Thyroid gland (tissue), 4 donors: ENCODE results near the gene FAM120B. TPM values are rescaled to one million over a fixed set of nuclear protein-coding genes. Genes with fewer than 3 reads are reported as not detected.
A peak's percentile ranks its signal among the peaks of the same experiment; 100 is the strongest.

ENCODE experiments used
- DNase-seq, 2 donors: peaks; one replicate each; pipeline ENCODE4 v3.0.0-alpha.2; 2019
- H3K27ac ChIP-seq, 3 donors: fragments of 200-600 bp; sonication (generic); 1 replicate in 2 of 3; 2 replicates in 1 of 3; pipeline ENCODE4 v1.5.1; 2016 to 2019; ENCODE audit warnings: mild to moderate bottlenecking in 1 of 3, moderate library complexity in 1 of 3
- H3K27me3 ChIP-seq: fragments of 200-600 bp; sonication (generic); one replicate; pipeline ENCODE4 v1.5.1; 2019
- H3K36me3 ChIP-seq, 2 donors: fragments of 200-600 bp; sonication (generic); one replicate each; pipeline ENCODE4 v1.5.1; 2016 to 2019
- H3K4me1 ChIP-seq, 2 donors: fragments of 200-600 bp; sonication (generic); one replicate each; pipeline ENCODE4 v1.5.1; 2017 to 2019
- H3K4me3 ChIP-seq, 3 donors: fragments of 200-600 bp; sonication (generic); replicated peaks in 1 of 3; 1 replicate in 2 of 3; 2 replicates in 1 of 3; pipeline ENCODE4 v1.5.1; 2016; ENCODE audit warnings: mild to moderate bottlenecking in 1 of 3
- H3K9me3 ChIP-seq: fragments of 200-600 bp; sonication (generic); one replicate; pipeline ENCODE4 v1.5.1; 2017
- CTCF ChIP-seq, 6 experiments: fragments of 200-600 bp in 3 of 6; fragments of 450-650 bp in 3 of 6; sonication (generic) in 3 of 6; IDR thresholded peaks; one replicate each; pipeline ENCODE4 v1.5.1; 2016 to 2019; ENCODE audit warnings: antibody characterized with exemption in 6 of 6, mild to moderate bottlenecking in 2 of 6, inconsistent platforms in 1 of 6, moderate library complexity in 1 of 6
- POLR2A ChIP-seq, 2 donors: fragments of 450-650 bp; IDR thresholded peaks; one replicate each; pipeline ENCODE4 v1.6.1; 2017; ENCODE audit warnings: antibody characterized with exemption in 2 of 2, mild to moderate bottlenecking in 2 of 2, moderate library complexity in 1 of 2
- WGBS, 2 donors: methylation state at CpG; one replicate each; pipeline ENCODE4 v1.1.5; 2017; 5-methylcytosine and 5-hydroxymethylcytosine counted together
- intact Hi-C: fragments of 100-400 bp; cut with DNase I; formaldehyde crosslinking; loops from one replicate; pipeline ENCODE4 v1.15.1; 2023
- total RNA-seq, 4 donors: library from RNA; depleted of rRNA; stranded (reverse); fragments of >200 nt; gene quantifications; one replicate each; pipeline ENCODE4 v1.2.3, GENCODE V29; 2016

The FAM120B gene
- 10 to 100 TPM; 26.9 to 38.4 (median 27.7) TPM for total RNA-seq

- 0% methylated on average over 4 to 9 of the region's 97 CpGs for WGBS, 2 donors
- intact Hi-C loops, result no loop called here
- H3K27me3 ChIP-seq, result no peaks in the 10 kb centered on the region
- DNase-seq, result peak; percentile 97 to 98
- H3K9me3 ChIP-seq, result no peaks in the 10 kb centered on the region
- peaks cover 26 to 30% of the 10 kb centered on the region in 2 donors for H3K4me1 ChIP-seq
- peak within 1 kb of the TSS; percentile 49 to 87 (median 84) for H3K4me3 ChIP-seq
- H3K27ac ChIP-seq, result peak within 1 kb of the TSS; percentile 66 to 84 (median 82)
- no peaks in the 10 kb centered on the region for H3K36me3 ChIP-seq
- TF ChIP-seq POLR2A (IDR thresholded peaks at IDR 0.05) (peak in 1 of 2 donors; percentile 90), CTCF (IDR thresholded peaks at IDR 0.05) (no peak)
These were observed at the start of gene FAM120B for GRCh38 chr6:170306324-170307079. Gene FAM120B (plus strand): TSS chr6:170306758. CDS start chr6:170317391, 10,633 bp downstream.

- Histone ChIP-seq H3K4me1 (no peaks in the 10 kb centered on the region), H3K4me3 (no peak overlapping the region), H3K27ac (no peak overlapping the region), H3K9me3 (no peaks in the 10 kb centered on the region), H3K36me3 (no peaks in the 10 kb centered on the region), H3K27me3 (no peaks in the 10 kb centered on the region)
- no peak for DNase-seq
- TF ChIP-seq POLR2A (IDR thresholded peaks at IDR 0.05) (no peak), CTCF (IDR thresholded peaks at IDR 0.05) (no peak)
- 86 to 94% methylated on average over 4 of the region's 4 CpGs for WGBS, 2 donors
- intact Hi-C loops, result no loop called here
These were observed 49.2 kb upstream of the FAM120B start for GRCh38 chr6:170257376-170257775.

- WGBS, 2 donors, result 88 to 94% methylated on average over 6 of the region's 6 CpGs
- DNase-seq, result no peak
- Histone ChIP-seq H3K4me1 (no peaks in the 10 kb centered on the region), H3K36me3 (no peaks in the 10 kb centered on the region), H3K9me3 (no peaks in the 10 kb centered on the region), H3K27ac (no peak overlapping the region), H3K4me3 (no peak overlapping the region), H3K27me3 (no peaks in the 10 kb centered on the region)
- no peak for TF ChIP-seq CTCF (IDR thresholded peaks at IDR 0.05)
- no peak for TF ChIP-seq POLR2A (IDR thresholded peaks at IDR 0.05)
- intact Hi-C loops, result no loop called here
These were observed 48.2 kb upstream of the FAM120B start for GRCh38 chr6:170258407-170258806.

- DNase-seq, result no peak
- no peaks in the 10 kb centered on the region for H3K4me1 ChIP-seq
- H3K9me3 ChIP-seq, result no peaks in the 10 kb centered on the region
- WGBS, 2 donors, result 74 to 79% methylated on average over 5 of the region's 5 CpGs
- TF ChIP-seq CTCF (IDR thresholded peaks at IDR 0.05) (no peak), POLR2A (IDR thresholded peaks at IDR 0.05) (no peak)
- no peaks in the 10 kb centered on the region for H3K27me3 ChIP-seq
- H3K27ac ChIP-seq, result no peak overlapping the region
- intact Hi-C loops, result no loop called here
- no peak overlapping the region for H3K4me3 ChIP-seq
- H3K36me3 ChIP-seq, result no peaks in the 10 kb centered on the region
These were observed 47.3 kb upstream of the FAM120B start for GRCh38 chr6:170259278-170259677.

GRCh38 chr6:170260686-170261085, 45.9 kb upstream of the FAM120B start:
- intact Hi-C loops, result no loop called here
- Histone ChIP-seq H3K4me3 (no peak overlapping the region), H3K9me3 (no peaks in the 10 kb centered on the region), H3K36me3 (no peaks in the 10 kb centered on the region), H3K27ac (no peak overlapping the region), H3K27me3 (no peaks in the 10 kb centered on the region), H3K4me1 (no peaks in the 10 kb centered on the region)
- 85 to 97% methylated on average over 7 of the region's 7 CpGs for WGBS, 2 donors
- DNase-seq, result no peak
- no peak for TF ChIP-seq POLR2A (IDR thresholded peaks at IDR 0.05)
- TF ChIP-seq CTCF (IDR thresholded peaks at IDR 0.05), result no peak
